Measurements from ENCODE around the gene LRMDA.

Gene LRMDA

DNA sequence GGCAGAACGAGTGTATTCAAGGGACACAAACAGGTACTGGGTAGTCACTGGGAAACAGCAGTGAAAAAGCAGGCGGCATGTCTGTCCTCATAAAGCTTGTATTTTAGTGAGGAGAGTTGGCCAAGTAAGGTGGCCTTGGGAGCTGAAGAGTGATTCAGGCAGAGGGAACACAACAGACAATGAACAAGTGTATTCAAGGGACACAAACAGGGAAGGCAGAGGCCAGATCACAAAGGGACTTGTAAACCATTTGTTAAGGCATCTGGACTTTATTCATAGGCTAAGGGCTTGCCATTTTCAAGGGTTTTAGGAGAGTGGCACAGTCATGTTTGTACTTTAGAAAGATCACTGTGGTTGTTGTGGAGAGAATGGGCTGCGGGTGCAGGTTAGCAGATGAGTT lies 49.0 kb downstream of the LRMDA start:
- DNase-seq (ENCODE audit: extremely low read depth, low read depth), result no peak
- TF ChIP-seq, protein P1, sequence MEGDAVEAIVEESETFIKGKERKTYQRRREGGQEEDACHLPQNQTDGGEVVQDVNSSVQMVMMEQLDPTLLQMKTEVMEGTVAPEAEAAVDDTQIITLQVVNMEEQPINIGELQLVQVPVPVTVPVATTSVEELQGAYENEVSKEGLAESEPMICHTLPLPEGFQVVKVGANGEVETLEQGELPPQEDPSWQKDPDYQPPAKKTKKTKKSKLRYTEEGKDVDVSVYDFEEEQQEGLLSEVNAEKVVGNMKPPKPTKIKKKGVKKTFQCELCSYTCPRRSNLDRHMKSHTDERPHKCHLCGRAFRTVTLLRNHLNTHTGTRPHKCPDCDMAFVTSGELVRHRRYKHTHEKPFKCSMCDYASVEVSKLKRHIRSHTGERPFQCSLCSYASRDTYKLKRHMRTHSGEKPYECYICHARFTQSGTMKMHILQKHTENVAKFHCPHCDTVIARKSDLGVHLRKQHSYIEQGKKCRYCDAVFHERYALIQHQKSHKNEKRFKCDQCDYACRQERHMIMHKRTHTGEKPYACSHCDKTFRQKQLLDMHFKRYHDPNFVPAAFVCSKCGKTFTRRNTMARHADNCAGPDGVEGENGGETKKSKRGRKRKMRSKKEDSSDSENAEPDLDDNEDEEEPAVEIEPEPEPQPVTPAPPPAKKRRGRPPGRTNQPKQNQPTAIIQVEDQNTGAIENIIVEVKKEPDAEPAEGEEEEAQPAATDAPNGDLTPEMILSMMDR (IDR thresholded peaks at IDR 0.05; ENCODE audit: low read depth, low read length), result no peak

DNA sequence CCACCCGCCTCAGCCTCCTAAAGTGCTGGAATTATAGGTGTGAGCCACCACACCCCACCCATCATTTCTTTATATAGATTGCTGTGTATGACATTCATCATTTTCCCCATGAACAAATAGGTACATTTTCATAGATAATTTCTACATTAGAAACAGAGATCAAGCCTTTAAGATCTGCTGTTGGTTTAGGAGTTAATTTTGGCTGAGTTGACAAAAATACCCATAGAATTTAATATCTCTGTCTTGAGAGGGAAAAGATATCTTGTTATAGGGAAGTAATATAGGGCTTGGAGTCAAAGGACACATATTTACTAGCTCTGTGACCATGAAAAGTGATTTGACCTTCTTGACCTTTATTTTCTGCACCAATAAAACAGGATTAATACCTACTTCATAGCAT lies 51.8 kb downstream of the LRMDA start:
- TF ChIP-seq, protein P1 (IDR thresholded peaks at IDR 0.05; ENCODE audit: low read depth, low read length), result no peak
- DNase-seq (ENCODE audit: extremely low read depth, low read depth), result no peak

DNA sequence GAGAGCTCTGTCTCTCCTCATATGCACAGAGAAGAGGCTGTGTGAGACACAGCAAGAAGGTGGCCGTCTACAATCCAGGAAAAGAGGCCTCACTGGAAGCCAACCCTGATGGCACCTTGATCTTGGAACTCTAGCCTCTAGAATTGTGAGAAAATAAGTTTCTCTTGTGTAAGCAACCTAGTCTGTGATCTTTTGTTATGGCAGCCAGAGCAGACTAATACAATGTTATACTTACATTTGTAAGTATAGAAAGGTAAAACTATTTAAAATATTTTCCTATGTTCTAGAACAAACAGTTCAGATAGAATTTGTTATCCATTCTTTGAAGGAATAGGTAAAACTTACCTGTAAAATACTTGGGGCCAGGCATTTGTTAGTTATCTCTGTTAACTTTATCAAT lies 53.3 kb downstream of the LRMDA start:
- no peak for DNase-seq (ENCODE audit: extremely low read depth, low read depth)
- TF ChIP-seq, protein P1 (IDR thresholded peaks at IDR 0.05; ENCODE audit: low read depth, low read length), result no peak

DNA sequence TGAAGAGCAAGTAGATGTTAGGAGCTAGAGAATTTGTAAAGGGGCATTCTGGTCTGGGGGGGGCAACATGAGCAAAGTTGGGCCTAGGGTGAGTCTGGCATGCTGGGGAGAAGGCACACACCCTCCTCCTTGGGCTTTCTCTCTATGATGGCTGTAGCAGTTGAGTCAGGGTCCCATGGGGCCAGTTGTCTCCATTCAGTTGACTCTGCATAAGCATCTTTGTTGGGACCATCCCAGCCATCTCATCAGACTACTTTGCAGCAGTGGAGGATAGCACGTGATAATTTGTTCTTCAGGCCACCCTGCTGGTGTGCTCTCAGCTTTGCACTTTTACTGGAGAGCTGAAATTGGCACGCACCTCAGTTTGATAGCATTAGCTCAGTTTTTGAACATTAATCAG lies 55.2 kb downstream of the LRMDA start:
- TF ChIP-seq, protein P1 (IDR thresholded peaks at IDR 0.05; ENCODE audit: low read depth, low read length), result no peak

DNA sequence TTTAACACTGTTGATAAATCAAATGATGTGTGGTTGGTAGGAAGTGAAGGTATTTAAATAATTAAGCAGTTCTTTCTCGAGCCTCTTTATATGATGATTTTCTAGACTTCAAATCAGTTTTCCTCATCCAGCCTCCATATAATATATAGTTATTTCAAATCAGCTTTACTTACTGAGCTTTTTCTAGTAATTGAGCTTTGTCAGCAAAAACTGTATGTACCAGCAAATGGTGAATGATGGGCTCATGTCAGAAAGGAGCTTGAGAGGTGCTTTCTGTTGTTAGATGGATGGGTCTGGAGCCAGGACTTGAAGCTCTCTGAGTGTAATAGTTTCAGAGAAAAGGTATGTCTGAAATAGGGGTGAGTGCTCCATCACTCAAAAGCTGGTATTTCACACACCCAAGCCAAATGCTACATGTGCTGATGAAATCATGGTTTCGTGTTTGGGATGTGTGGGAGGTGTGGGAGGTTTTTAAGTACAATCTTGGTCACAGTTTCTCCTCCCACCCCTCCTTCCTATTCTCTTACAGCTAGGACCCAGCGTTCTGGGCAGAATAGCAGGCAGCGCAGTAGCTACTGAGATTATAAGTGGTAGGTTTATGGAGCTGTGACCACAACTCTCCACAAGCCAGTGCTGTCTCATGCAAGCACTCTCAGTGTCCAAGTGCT lies 55.8 kb downstream of the LRMDA start:
- TF ChIP-seq, protein P1 (IDR thresholded peaks at IDR 0.05; ENCODE audit: low read depth, low read length), result no peak
- DNase-seq (ENCODE audit: extremely low read depth, low read depth), result no peak

More for the DNA sequence above, 55.2 kb downstream of the LRMDA start:
- DNase-seq (ENCODE audit: extremely low read depth, low read depth), result no peak

DNA sequence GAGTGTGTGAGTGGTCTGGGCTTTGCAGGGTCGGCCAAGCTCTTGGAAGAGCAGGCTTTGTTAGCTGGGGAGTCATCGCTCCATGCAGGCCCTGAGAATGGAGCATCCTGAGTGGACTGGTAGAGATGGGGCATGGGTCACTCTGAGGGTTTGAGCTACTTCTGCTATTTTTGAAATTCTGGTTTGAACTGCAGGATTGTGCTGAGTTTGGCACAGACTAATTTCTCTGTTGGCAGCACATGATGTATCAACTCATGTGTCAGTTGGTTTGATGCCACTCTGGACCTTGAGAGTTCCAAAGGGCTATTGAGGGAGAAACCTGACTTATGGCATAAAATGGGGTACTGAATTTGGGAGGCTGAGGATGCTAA lies 56.3 kb downstream of the LRMDA start:
- TF ChIP-seq, protein P1 (IDR thresholded peaks at IDR 0.05; ENCODE audit: low read depth, low read length), result no peak
- DNase-seq (ENCODE audit: extremely low read depth, low read depth), result no peak

DNA sequence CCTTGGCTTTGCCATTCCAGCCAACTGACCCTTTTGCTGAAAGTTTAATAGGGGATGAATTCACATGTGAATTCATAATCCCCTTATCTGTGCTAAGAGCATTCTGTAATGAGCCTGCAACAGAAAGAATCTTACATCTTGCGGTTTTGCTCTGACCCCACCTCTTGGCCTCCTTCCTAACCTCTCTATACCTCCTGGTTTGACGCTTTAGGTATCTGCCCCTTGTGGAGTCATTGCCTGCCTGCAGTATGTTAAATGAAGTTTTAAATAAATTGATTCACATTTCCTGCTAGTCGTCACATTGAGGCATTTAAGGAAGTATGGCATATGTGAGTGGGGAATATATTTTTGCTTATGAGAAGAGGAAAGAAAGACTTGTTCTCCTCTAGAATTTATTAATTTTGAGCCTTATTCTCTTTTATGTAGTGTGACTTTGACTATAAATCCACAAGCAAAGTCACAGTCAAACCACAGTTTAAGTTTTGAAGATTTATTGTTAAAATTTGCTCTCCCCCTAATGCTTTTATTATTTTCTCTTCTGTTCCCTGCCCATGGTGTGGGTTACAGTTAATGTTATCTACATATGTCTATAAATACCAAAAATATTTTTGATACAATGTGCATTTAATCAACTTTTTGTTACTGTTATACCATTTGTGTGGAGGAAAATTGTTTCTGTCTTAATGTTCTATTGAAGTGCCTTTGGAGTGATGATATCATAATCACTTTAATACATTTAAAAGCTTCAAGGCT lies 60.9 kb downstream of the LRMDA start:
- TF ChIP-seq, protein P1 (IDR thresholded peaks at IDR 0.05; ENCODE audit: low read depth, low read length), result no peak
- no peak for DNase-seq (ENCODE audit: extremely low read depth, low read depth)

Data from AG09319 (cell line).